ENCODE measurements around the gene EXOC6.

DNA sequence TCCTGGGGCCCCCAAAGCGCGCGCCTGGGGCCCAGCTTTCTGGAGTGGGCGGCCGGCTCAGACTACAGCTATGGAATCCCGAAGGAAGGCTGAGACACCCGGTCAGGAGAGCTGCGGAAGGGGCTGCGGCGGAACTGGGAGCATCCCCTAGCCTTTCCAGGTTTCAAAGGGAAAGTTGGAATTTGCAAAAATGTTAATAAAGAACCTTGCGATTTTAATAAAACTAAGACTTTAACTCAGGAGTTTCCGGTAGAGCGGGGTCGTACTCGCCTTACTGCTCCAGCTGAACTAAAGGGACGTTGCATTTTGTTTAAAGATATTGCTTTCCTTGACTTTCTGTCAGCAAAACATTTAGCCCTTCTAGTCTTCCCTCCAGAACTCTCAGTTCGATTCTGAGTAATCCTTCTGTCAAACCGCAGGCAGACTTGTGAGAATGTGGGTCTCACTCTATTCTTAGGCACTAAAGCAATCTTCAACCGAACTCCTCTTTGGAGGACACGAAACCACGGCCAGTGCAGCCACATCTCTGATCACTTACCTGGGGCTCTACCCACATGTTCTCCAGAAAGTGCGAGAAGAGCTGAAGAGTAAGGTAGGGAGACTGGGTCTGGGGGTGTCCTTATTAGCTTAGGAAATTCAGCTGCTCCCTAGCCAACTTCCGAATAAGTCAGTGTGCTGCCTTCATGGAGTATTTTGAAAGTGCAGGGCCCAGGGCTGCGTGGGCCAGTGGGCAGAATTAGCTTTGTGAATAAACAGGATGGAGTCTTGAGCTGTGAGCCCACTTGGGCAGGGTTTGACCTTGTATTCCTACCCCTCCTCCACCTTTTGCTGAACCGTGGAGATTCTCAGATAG, 227.3 kb downstream of the EXOC6 start:
- TF ChIP-seq, protein P1, sequence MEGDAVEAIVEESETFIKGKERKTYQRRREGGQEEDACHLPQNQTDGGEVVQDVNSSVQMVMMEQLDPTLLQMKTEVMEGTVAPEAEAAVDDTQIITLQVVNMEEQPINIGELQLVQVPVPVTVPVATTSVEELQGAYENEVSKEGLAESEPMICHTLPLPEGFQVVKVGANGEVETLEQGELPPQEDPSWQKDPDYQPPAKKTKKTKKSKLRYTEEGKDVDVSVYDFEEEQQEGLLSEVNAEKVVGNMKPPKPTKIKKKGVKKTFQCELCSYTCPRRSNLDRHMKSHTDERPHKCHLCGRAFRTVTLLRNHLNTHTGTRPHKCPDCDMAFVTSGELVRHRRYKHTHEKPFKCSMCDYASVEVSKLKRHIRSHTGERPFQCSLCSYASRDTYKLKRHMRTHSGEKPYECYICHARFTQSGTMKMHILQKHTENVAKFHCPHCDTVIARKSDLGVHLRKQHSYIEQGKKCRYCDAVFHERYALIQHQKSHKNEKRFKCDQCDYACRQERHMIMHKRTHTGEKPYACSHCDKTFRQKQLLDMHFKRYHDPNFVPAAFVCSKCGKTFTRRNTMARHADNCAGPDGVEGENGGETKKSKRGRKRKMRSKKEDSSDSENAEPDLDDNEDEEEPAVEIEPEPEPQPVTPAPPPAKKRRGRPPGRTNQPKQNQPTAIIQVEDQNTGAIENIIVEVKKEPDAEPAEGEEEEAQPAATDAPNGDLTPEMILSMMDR (conservative IDR thresholded peaks at IDR 0.05; ENCODE audit: low read length) = no peak
- no peak for TF ChIP-seq EZH2phosphoT487 (IDR thresholded peaks at IDR 0.05; ENCODE audit: borderline replicate concordance, low read depth, low read length)
